ENCODE results near the gene SMYD5.

DNA sequence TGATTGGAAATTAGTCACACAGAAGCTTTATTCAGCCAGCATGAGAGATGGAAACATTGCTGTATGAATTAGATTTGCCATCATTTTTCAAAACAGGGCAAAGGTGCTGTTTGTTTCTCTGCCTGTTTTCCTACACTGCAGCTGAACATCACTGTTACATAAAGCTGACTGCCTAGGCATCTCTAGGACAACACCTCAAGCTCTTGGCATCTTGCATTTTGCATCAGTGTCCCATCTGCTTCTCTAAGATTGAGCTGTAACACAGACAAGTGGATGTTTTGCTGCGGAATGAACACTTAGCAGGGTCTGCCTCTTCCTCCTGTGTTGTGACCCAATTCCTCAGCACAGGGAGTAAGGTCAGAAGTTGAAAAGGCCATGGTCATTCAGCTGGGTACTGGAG is 24.9 kb downstream of the SMYD5 start:
- TF ChIP-seq, protein P1, sequence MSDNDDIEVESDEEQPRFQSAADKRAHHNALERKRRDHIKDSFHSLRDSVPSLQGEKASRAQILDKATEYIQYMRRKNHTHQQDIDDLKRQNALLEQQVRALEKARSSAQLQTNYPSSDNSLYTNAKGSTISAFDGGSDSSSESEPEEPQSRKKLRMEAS (CRISPR knock-in tag; IDR thresholded peaks at IDR 0.05) = no peak
- TF ChIP-seq, protein P2, sequence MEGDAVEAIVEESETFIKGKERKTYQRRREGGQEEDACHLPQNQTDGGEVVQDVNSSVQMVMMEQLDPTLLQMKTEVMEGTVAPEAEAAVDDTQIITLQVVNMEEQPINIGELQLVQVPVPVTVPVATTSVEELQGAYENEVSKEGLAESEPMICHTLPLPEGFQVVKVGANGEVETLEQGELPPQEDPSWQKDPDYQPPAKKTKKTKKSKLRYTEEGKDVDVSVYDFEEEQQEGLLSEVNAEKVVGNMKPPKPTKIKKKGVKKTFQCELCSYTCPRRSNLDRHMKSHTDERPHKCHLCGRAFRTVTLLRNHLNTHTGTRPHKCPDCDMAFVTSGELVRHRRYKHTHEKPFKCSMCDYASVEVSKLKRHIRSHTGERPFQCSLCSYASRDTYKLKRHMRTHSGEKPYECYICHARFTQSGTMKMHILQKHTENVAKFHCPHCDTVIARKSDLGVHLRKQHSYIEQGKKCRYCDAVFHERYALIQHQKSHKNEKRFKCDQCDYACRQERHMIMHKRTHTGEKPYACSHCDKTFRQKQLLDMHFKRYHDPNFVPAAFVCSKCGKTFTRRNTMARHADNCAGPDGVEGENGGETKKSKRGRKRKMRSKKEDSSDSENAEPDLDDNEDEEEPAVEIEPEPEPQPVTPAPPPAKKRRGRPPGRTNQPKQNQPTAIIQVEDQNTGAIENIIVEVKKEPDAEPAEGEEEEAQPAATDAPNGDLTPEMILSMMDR (IDR thresholded peaks at IDR 0.05 in 2 of 3, conservative IDR thresholded peaks at IDR 0.05 in 1 of 3; ENCODE audit: insufficient read depth in 2 of 3, low read depth in 1 of 3, low read length in 3 of 3) = no peak
- no peak for TF ChIP-seq SP1 (CRISPR knock-in tag; IDR thresholded peaks at IDR 0.05)
- TF ChIP-seq CEBPB (tag; IDR thresholded peaks at IDR 0.05) = no peak
- no peak for TF ChIP-seq FOXM1 (IDR thresholded peaks at IDR 0.05; ENCODE audit: low read depth)
- no peak for TF ChIP-seq FOXM1 (CRISPR knock-in tag; IDR thresholded peaks at IDR 0.05; ENCODE audit: low read depth)

All from K562 (cell line).